HepG2 (cell line): Measurements from ENCODE around the gene ELOVL5. TPM values are rescaled to one million over a fixed set of nuclear protein-coding genes. Genes with fewer than 3 reads are reported as not detected.

Source experiments
- ATAC-seq: fragments of 200-7000 bp; cut with Tn5 transposase; 3 replicates; pipeline ENCODE4 v1.9.1; 2020; ENCODE audit warnings: mild to moderate bottlenecking, moderate library complexity
- BruUV-seq: library from RNA; stranded (reverse); fragments of 400-500 nt; replicated peaks from 2 replicates; lab custom pipeline; 2021; lab: Mats Ljungman, UMichigan
- CTCF ChIA-PET: fragments of 300-600 bp; formaldehyde crosslinking; extraction: SDS; loops from one replicate; lab custom pipeline; 2021; ENCODE audit warnings: low total read pairs, inconsistent platforms, low intra/inter-chr PET ratio; lab: Yijun Ruan, JAX
- POLR2A ChIA-PET: fragments of 350-600 bp; sonication (Branson Sonifier 250); formaldehyde crosslinking; loops from one replicate; lab custom pipeline; 2020; ENCODE audit warnings: antibody characterized with exemption, inconsistent platforms; lab: Yijun Ruan, JAX
- DNase-seq: peaks from one replicate; pipeline ENCODE4 v3.0.0-alpha.2; 2015; ENCODE audit warnings: low spot score
- FAIRE-seq: peaks from 3 replicates; lab custom pipeline; 2011; peaks lifted over from hg19 to GRCh38; lab: Jason Lieb, UNC
- H2AFZ ChIP-seq: one replicate; pipeline ENCODE4 v1.6.1; 2011; ENCODE audit warnings: low read length, inconsistent platforms
- H3K27ac ChIP-seq: fragments of 300-600 bp; 3 replicates; pipeline ENCODE4 v1.8.0; 2011; ENCODE audit warnings: mixed run types, mild to moderate bottlenecking, mixed read lengths, low read length, inconsistent platforms; ENCODE audit not compliant: insufficient read depth; ENCODE audit errors: extremely low read length
- H3K27me3 ChIP-seq, 2 experiments: fragments of 200-600 bp in 1 of 2; 2 replicates in 1 of 2; 3 replicates in 1 of 2; pipeline versions ENCODE4 v1.6.0 to v1.8.0; 2011; ENCODE audit warnings: low read length in 2 of 2, mild to moderate bottlenecking in 2 of 2, moderate library complexity in 2 of 2, inconsistent platforms in 1 of 2; ENCODE audit not compliant: insufficient read depth in 2 of 2, control insufficient read depth in 1 of 2
- H3K36me3 ChIP-seq, 2 experiments: fragments of 200-600 bp in 1 of 2; replicated peaks in 1 of 2; 2 replicates in 1 of 2; 3 replicates in 1 of 2; pipeline versions ENCODE4 v1.5.1 to v1.8.0; 2011; ENCODE audit warnings: low read length in 2 of 2, inconsistent platforms in 1 of 2; ENCODE audit not compliant: insufficient read depth in 2 of 2, control insufficient read depth in 1 of 2
- H3K4me1 ChIP-seq: 2 replicates; pipeline ENCODE4 v1.5.1; 2012; ENCODE audit warnings: low read length, inconsistent platforms; ENCODE audit not compliant: insufficient read depth
- H3K4me2 ChIP-seq: 2 replicates; pipeline ENCODE4 v1.6.0; 2011; ENCODE audit warnings: low read depth, low read length, inconsistent platforms
- H3K4me3 ChIP-seq, 3 experiments: fragments of 200-600 bp in 1 of 3; sonication (generic), shearing (Covaris generic) in 1 of 3; replicated peaks in 1 of 3; 2 replicates each; pipeline ENCODE4 v1.5.1; 2011 to 2016; ENCODE audit warnings: low read length in 3 of 3, inconsistent platforms in 2 of 3, low read depth in 2 of 3, mild to moderate bottlenecking in 2 of 3, control low read depth in 1 of 3, mixed read lengths in 1 of 3; ENCODE audit not compliant: insufficient read depth in 1 of 3
- H3K79me2 ChIP-seq: one replicate; pipeline ENCODE4 v1.6.1; 2011; ENCODE audit warnings: low read length, inconsistent platforms; ENCODE audit not compliant: insufficient read depth
- H3K9ac ChIP-seq: 2 replicates; pipeline ENCODE4 v1.6.0; 2011; ENCODE audit warnings: mild to moderate bottlenecking, low read depth, low read length, inconsistent platforms; ENCODE audit not compliant: insufficient read depth
- H3K9me3 ChIP-seq: 2 replicates; pipeline ENCODE4 v1.5.1; 2012; ENCODE audit warnings: mild to moderate bottlenecking, low read length
- H4K20me1 ChIP-seq: 2 replicates; pipeline ENCODE4 v1.6.0; 2011; ENCODE audit warnings: inconsistent platforms, mild to moderate bottlenecking, low read length, moderate library complexity; ENCODE audit not compliant: insufficient read depth
- ATF3 ChIP-seq: sonication (generic); formaldehyde crosslinking; IDR thresholded peaks from 2 replicates; pipeline ENCODE4 v1.4.0; 2020; ENCODE audit warnings: missing genetic modification reagents
- ATF4 ChIP-seq, 2 experiments: fragments of 450-650 bp in 1 of 2; sonication (generic) in 1 of 2; formaldehyde crosslinking; IDR thresholded peaks; 2 replicates each; pipeline versions ENCODE4 v1.5.0 to v1.8.0; 2020 to 2022; ENCODE audit warnings: mild to moderate bottlenecking in 1 of 2, missing genetic modification reagents in 1 of 2
- HNRNPH1 ChIP-seq: fragments of 200-400 bp; formaldehyde crosslinking; optimal IDR thresholded peaks from 2 replicates; pipeline ENCODE3; 2017; ENCODE audit warnings: mild to moderate bottlenecking, low read depth, low read length
- PHF20 ChIP-seq: sonication (generic); formaldehyde crosslinking; IDR thresholded peaks from 2 replicates; pipeline ENCODE4 v1.5.0; 2020; ENCODE audit warnings: mild to moderate bottlenecking, missing genetic modification reagents
- SOX5 ChIP-seq: IDR thresholded peaks from 2 replicates; pipeline ENCODE4 v1.6.1; 2016; ENCODE audit warnings: borderline replicate concordance
- TFE3 ChIP-seq: IDR thresholded peaks from 2 replicates; pipeline ENCODE4 v1.6.1; 2016
- ZBTB40 ChIP-seq, 2 experiments: fragments of 450-650 bp in 1 of 2; sonication (generic) in 1 of 2; formaldehyde crosslinking in 1 of 2; IDR thresholded peaks; 2 replicates each; pipeline versions ENCODE4 v1.6.1 to v1.8.0; 2016 to 2022; ENCODE audit warnings: antibody characterized with exemption in 1 of 2, mild to moderate bottlenecking in 1 of 2, missing genetic modification reagents in 1 of 2
- ZNF337 ChIP-seq: sonication (generic); formaldehyde crosslinking; IDR thresholded peaks from 2 replicates; pipeline ENCODE4 v1.5.1; 2020; ENCODE audit warnings: missing genetic modification reagents, low read depth, mild to moderate bottlenecking, borderline replicate concordance
- WGBS: methylation state at CpG from one replicate; pipeline ENCODE4 v1.1.6; 2017; ENCODE audit warnings: low lambda C conversion rate; 5-methylcytosine and 5-hydroxymethylcytosine counted together
- in situ Hi-C: cut with HindIII; loops from 2 replicates; pipeline ENCODE4 v1.10.0; 2017; ENCODE audit warnings: low pct_unique_long_range_greater_than_20kb; ENCODE audit not compliant: extremely low pct_ligation_motif_present
- intact Hi-C: fragments of 100-400 bp; cut with micrococcal nuclease; formaldehyde crosslinking; loops from one replicate; pipeline ENCODE4 v1.10.0; 2022; ENCODE audit not compliant: unreplicated experiment
- polyA plus RNA-seq, 8 experiments: library from polyadenylated mRNA; depleted of rRNA in 3 of 8; stranded (reverse) in 7 of 8; unstranded in 1 of 8; fragments of >200 nt; fragmentation: Illumina TruSeq in 4 of 8; extraction: Trizol in 4 of 8; gene quantifications; 2 replicates each; pipeline versions ENCODE4 v1.2.1 to v1.2.3, GENCODE V29; 2011 to 2016; ENCODE audit warnings: low read depth in 4 of 8, missing spikeins in 1 of 8, mixed read lengths in 1 of 8; ENCODE audit not compliant: insufficient read depth in 1 of 8
- total RNA-seq, 5 experiments: library from RNA; depleted of rRNA; stranded (reverse); fragments of >200 nt; fragmentation: Illumina TruSeq; extraction: Trizol; gene quantifications; 2 replicates each; pipeline ENCODE4 v1.2.3, GENCODE V29; 2016; ENCODE audit warnings: low read depth in 1 of 5
- TF ChIP-seq, protein P1 (sequence below): sonication (generic); formaldehyde crosslinking; conservative IDR thresholded peaks from 2 replicates; pipeline ENCODE4 v1.4.0; 2020; ENCODE audit warnings: missing genetic modification reagents

The ELOVL5 gene
- total and polyA plus RNA-seq, 2 of the 13 experiments (the other 11 are each of a cell fraction or from before 2014, with no cell fraction given): 50.1 to 72.4 TPM

GRCh38 chr6:53369051-53369450, 20.3 kb upstream of the ELOVL5 start:
- Histone ChIP-seq H3K9ac (no peak overlapping the region), H3K4me2 (no peak overlapping the region), H3K36me3 (no peaks in the 10 kb centered on the region), H3K9me3 (no peaks in the 10 kb centered on the region), H3K4me1 (peaks cover 19% of the 10 kb centered on the region), H3K27me3 (peaks cover 1 to 11% of the 10 kb centered on the region in 2 experiments; a peak in 1 of 5 replicates), H3K79me2 (no peaks in the 10 kb centered on the region), H4K20me1 (no peaks in the 10 kb centered on the region), H2AFZ (no peak overlapping the region), H3K27ac (no peak overlapping the region), H3K4me3 (no peak overlapping the region)
- POLR2A ChIA-PET: no interaction called here
- ATAC-seq (no peak), DNase-seq (no peak), FAIRE-seq (no peak)
- in situ Hi-C loops: no loop called here
- CTCF ChIA-PET: no interaction called here
- intact Hi-C loops: no loop called here
- BruUV-seq: no TSS peak
- WGBS: 58% methylated on average over 2 of the region's 2 CpGs
- TF ChIP-seq ZNF337 (CRISPR knock-in tag): no peak
- TF ChIP-seq SOX5: no peak
- TF ChIP-seq TFE3 (CRISPR knock-in tag): no peak
- TF ChIP-seq ZBTB40 (IDR thresholded peaks at IDR 0.05): no peak
- TF ChIP-seq ZBTB40 (CRISPR knock-in tag; IDR thresholded peaks at IDR 0.05): no peak
- TF ChIP-seq ATF4 (CRISPR knock-in tag; IDR thresholded peaks at IDR 0.05): no peak
- no peak for TF ChIP-seq PHF20
- no peak for TF ChIP-seq ATF3 (CRISPR knock-in tag)
- TF ChIP-seq, protein P1, sequence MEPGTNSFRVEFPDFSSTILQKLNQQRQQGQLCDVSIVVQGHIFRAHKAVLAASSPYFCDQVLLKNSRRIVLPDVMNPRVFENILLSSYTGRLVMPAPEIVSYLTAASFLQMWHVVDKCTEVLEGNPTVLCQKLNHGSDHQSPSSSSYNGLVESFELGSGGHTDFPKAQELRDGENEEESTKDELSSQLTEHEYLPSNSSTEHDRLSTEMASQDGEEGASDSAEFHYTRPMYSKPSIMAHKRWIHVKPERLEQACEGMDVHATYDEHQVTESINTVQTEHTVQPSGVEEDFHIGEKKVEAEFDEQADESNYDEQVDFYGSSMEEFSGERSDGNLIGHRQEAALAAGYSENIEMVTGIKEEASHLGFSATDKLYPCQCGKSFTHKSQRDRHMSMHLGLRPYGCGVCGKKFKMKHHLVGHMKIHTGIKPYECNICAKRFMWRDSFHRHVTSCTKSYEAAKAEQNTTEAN: no peak
- no peak for TF ChIP-seq HNRNPH1
